Measurements from ENCODE around the gene GABRB3.

The GABRB3 gene

DNA sequence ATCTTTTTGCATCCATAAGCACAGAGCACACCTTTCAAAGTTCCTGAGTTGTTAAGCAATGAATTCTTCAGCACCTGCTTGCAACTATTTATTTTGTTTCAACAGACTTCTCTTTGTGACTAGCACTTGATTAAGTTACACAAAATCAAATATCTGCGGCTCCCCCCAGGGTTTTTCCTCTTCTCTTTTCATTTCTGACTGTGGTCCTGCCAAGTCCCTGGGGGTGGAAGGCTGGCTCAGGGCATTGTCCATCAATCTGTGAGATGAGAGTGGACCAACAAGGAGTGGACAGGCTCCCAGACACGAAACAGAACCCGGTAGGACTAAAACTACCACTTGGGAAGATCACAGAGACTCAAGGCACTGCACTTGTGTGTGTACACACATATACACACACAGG is 96.8 kb downstream of the GABRB3 start:
- no peak for DNase-seq (ENCODE audit: low read depth)

- DNase-seq (ENCODE audit: low read depth): no peak
Observed at GRCh38 chr15:26674467-26674866, 98.4 kb downstream of the GABRB3 start.

- DNase-seq (ENCODE audit: low read depth): no peak
Observed at GRCh38 chr15:26673445-26673844, 99.4 kb downstream of the GABRB3 start.

DNA sequence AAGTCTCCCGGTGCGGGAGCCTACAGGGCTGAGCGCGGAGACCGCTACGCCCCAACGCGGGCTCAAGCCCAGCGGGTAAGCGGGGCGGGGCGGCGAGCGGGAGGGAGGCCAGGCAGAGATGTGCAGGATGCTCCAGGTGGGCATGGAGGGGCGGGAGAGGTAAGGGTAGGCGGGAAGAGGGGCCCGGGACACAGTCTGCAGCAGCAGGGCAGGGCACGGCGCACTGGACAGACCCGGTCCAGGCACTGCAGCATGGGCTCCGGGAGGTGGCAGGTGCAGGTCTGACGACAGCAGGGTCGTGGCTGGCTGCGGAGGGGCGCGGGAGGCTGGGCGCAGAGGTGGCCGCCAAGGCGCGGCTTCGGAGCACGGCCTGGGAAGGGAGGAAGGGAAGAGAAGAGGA is 102.8 kb downstream of the GABRB3 start:
- no peak for DNase-seq (ENCODE audit: low read depth)

DNA sequence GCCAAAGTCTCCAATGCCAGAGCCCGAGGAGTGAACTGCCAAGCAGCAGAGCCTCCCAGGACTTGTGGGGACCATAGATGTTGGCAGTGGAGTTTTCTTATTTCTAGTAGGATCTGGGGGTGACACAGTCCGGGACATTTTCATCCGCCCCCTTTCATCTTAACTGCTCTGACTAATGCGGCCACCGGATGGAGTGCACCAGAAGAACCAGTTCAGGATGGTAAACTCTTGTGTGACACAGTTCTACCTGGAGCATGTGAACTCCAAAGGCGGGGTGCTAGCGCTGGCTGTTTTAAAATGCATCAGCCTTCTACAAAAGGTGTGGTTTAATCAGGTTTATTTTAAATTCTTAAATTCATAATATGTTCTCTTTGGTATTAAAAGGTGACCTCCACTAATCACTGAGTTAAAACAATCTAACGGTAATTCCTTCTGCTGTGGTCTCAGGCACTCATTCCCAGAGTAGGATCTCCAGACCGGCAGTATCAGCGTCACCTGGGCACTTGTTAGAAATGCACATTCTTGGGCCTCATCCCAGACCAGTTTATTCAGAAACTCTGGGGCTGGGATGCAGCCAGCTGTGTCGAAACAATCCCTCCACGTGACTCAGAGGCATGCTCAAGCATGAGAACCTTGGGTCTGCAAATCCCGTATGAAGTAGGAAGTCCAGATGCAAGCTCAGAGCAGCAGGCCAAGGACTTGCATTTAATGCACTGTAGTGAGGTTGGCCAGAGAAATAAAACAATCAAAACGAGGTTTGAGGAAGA is 105.5 kb downstream of the GABRB3 start:
- DNase-seq (ENCODE audit: low read depth): no peak

DNA sequence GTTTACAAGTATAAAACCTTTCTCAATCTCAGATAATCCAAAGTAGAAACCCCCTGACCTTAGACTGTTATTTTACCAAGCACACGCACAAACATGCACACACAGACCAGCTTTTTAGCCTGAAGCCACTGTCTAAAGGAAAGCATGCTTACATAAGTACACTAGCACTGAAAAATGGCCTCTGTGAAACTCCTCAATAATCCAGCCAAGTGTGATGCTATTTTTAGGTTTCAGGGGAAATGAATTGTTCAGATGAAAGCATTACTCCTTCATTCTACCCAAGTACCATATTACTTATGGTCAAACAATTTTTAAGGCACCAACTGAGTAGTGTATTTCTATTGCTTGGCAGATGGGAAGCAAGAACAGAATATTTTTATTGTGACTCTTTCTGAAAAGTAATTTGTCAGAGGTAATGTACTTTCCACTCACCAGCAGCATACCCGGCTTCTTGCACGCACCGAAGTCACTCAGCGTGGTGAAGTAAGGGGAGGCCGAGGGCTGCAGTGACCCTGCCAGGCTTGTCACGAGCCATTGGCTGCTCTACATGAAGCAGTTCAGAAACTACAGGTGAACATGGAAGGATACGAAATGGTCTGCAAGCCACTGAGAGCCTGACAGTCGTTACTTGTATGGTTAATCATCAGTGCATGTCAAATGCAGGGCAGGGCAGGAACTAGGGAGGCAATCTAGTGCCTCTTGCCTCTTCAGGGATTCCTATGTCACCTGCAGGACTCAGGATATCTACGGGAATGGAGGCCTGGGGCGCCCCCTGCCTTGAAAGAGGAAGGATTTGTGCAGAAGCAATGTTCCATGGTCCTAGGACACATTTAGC is 106.7 kb downstream of the GABRB3 start:
- no peak for DNase-seq (ENCODE audit: low read depth)

GRCh38 chr15:26662283-26662682 is 110.6 kb downstream of the GABRB3 start:
- no peak for DNase-seq (ENCODE audit: low read depth)

DNA sequence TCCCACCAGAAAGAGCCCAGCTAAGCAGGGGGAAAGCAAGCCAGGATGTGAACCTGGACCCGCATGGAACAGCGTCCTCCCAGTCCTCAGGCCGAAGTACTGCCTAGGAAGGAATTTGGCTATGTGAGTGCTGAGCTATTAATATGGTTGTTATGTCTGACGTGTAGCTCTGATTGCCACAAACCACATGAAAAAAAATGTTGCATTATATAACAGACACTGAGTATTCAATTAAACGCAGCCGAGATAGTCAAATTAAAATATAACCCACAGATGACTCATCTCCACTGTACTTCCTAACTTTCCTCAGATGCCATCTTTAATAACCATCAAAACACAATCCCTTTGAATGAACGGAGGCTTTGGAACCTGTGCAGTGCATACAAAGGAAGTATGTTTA is 111.1 kb downstream of the GABRB3 start:
- no peak for DNase-seq (ENCODE audit: low read depth)

GRCh38 chr15:26661107-26661506 is 111.8 kb downstream of the GABRB3 start:
- no peak for DNase-seq (ENCODE audit: low read depth)

GRCh38 chr15:26660241-26660640 is 112.6 kb downstream of the GABRB3 start:
- DNase-seq (ENCODE audit: low read depth): no peak

GRCh38 chr15:26658290-26658689 is 114.6 kb downstream of the GABRB3 start:
- no peak for DNase-seq (ENCODE audit: low read depth)

DNA sequence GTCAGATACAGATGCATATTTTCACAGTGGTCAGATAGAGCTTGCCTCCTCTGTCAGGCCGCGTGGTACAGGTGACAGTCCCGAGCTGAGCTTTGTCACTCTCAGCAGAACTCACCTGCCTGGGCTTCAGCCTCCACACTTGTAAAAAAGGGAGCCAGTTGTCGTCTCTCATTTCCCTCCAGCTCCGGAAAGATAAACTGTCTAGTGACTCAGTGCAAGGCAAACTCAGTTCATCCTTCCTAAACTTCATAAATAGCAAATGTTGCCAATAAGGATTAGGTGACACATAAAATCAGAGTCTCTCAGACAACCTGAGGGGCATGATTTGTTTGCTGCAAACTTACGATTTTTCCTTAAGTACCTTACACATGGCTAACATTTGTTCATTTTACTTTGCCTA is 116.8 kb downstream of the GABRB3 start:
- DNase-seq (ENCODE audit: low read depth): no peak

GRCh38 chr15:26651909-26652308 is 121.0 kb downstream of the GABRB3 start:
- DNase-seq (ENCODE audit: low read depth): no peak

- no peak for DNase-seq (ENCODE audit: low read depth)
Observed at GRCh38 chr15:26648676-26649075, 124.2 kb downstream of the GABRB3 start.

GRCh38 chr15:26644948-26645347 is 127.9 kb downstream of the GABRB3 start:
- no peak for DNase-seq (ENCODE audit: low read depth)

DNA sequence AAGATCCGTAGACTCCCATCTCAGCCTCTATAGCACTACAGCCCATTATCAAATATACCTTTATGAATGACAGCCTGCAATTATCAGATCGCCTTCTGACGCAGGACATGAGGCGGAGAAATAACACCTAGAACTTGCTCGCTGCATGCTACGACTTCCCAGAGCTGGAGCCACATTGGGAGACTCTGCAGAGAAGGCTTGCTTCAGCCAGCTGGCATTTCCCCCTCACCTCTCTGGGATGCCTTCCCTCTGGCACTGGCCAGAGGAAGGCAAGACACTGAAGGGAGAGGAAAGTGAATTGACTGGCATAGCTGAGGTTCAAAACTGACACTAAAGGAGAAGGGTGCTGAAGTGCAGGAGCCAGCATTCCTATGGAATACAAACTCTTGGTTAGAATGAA is 131.7 kb downstream of the GABRB3 start:
- no peak for DNase-seq (ENCODE audit: low read depth)

DNA sequence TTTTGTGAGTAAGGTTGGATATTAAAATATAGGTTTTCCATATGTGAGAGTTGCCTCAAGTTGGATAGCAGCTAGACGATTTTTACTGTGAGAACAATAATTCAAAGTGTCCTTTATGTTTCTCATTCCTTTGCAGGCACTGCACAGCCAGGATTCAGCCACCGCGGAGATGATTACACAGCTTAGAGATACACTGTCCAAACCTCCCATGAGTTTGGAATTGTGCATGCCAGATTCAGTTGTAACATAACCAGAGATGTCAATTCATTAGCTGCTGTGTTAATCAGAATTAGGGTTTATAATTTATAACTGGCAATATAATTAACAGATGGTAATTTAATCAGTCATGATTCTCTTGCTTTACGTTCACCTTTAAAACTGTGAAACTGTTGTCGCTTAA is 132.3 kb downstream of the GABRB3 start:
- DNase-seq (ENCODE audit: low read depth): no peak

GRCh38 chr15:26639966-26640365 is 132.9 kb downstream of the GABRB3 start:
- no peak for DNase-seq (ENCODE audit: low read depth)

DNA sequence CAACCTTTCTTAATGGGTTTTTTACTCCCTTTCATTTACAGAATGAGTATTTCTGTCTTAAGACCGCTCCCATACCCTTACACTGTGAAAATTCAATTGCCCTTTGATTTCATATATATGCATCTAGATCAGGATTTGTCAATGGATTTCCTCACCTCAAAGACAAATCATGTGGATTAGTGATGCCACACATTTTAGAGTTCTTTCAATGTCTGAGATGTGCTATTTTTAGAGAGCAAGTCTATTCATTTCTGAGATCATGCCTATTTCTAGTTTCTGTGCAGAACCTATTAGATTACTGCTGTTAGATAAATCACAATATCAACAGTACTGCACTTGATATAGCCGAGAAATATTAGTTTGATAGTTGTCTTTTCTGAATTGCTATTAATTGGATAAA is 137.3 kb downstream of the GABRB3 start:
- DNase-seq (ENCODE audit: low read depth): no peak

- no peak for DNase-seq (ENCODE audit: low read depth)
Observed at GRCh38 chr15:26635105-26635504, 137.8 kb downstream of the GABRB3 start.

DNA sequence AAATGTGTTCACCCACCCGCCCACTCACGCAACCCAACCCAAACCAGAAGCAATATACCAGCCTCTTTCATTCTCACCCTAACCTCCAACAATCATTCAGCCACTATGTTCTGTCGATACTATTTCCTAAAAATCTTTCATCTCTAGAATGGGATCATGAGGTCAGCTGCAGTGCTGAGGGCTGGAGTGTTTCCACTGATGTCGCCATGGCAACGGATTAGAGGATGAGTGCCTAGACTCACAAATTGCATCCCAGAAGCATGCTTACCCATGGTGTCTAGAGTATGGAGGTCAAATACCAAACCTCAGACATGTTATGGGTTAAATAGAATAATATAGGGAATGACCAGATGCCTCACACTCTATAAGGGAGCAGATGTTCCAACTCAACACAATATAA is 138.5 kb downstream of the GABRB3 start:
- no peak for DNase-seq (ENCODE audit: low read depth)

GRCh38 chr15:26632500-26632899 is 140.4 kb downstream of the GABRB3 start:
- DNase-seq (ENCODE audit: low read depth): no peak

DNA sequence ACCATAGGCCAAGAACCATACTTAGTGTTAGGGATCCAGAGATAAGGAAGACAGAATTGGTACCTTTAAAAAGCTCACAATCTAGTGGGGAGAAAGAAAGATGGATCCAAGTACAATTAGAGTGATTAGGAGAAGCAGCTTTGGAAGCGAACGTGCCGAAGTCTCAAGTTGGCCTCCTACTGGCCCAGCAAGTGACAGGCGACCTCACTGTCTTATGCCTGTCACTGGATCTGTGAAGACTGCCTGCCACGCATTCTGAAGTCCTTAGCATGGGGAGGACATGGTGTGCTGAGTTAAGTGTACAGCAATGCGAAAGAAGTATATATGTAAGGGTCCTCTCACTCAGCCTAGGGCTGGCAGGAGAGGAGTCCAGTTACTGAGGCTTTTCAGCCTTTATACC is 141.0 kb downstream of the GABRB3 start:
- DNase-seq (ENCODE audit: low read depth): no peak

DNA sequence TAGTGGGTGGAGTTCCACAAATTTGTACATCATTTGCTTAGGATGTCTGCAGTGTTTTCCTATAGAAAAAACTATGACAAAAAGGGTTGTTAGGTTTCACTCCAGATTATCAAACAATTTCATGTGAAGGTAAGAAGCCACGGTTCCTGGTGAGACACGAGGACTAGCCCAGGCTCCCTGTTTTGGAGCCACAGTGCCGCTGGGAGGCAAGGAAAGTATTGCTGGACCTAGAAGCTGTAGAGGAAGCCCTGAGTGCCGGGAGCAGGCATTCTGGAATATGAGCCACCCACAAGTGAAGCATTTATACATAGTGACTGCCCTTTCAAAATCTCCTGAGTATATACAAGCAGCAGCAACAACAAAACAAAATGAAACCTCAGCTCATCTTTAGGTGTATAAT is 142.0 kb downstream of the GABRB3 start:
- DNase-seq (ENCODE audit: low read depth): no peak
